ENCODE data around the gene ARFRP1. TPM values are rescaled to one million over a fixed set of nuclear protein-coding genes. Genes with fewer than 3 reads are reported as not detected.

ARFRP1 gene
- total RNA-seq, 1 donor from 2014 or later, result 49.4 TPM

DNA sequence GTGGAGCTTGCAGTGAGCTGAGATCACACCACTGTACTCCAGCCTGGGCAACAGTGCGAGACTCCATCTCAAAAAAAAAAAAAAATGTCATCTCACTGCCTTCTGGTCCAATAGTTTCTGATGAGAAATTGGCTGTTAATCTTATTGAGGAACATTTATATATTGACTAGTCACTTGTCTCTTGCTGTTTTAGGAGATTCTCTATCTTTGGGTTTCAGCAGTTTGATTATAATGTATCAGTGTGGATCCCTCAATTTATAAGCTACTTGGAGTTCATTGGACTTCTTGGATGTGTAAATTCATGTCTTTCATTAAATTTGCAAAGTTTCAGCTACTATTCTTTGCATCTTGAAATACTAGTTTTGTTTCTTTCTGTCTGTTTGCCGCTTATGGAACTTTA is 11.2 kb upstream of the ARFRP1 start:
- Histone ChIP-seq H3K36me3 (peaks cover 28% of the 10 kb centered on the region), H3K27ac (no peak overlapping the region), H3K4me3 (no peak overlapping the region), H3K27me3 (no peaks in the 10 kb centered on the region), H3K4me1 (no peaks in the 10 kb centered on the region), H3K9me3 (peaks cover 7% of the 10 kb centered on the region)
- DNase-seq (no peak), ATAC-seq (no peak)
- intact Hi-C loops (cut with DNase I), result no loop called here
- TF ChIP-seq, protein P1, sequence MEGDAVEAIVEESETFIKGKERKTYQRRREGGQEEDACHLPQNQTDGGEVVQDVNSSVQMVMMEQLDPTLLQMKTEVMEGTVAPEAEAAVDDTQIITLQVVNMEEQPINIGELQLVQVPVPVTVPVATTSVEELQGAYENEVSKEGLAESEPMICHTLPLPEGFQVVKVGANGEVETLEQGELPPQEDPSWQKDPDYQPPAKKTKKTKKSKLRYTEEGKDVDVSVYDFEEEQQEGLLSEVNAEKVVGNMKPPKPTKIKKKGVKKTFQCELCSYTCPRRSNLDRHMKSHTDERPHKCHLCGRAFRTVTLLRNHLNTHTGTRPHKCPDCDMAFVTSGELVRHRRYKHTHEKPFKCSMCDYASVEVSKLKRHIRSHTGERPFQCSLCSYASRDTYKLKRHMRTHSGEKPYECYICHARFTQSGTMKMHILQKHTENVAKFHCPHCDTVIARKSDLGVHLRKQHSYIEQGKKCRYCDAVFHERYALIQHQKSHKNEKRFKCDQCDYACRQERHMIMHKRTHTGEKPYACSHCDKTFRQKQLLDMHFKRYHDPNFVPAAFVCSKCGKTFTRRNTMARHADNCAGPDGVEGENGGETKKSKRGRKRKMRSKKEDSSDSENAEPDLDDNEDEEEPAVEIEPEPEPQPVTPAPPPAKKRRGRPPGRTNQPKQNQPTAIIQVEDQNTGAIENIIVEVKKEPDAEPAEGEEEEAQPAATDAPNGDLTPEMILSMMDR (IDR thresholded peaks at IDR 0.05), result no peak

DNA sequence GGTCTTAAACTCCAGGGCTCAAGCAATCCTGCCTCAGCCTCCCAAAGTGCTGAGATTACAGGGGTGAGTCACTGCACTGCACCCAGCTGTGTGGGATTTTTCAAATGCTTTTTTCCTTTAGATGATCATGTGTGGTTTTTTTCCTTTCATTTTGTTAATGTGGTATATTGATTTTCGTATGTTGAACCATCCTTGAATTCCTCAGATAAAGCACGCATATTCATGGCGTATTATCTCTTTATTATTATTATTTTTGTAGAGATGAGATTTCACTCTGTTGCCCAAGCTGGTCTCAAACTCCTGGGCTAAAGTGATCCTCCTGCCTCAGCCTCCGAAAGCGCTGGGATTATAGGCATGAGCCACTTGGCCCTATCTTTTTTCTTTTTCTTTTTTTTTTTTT is 7.1 kb upstream of the ARFRP1 start:
- H3K36me3 ChIP-seq, result peaks cover 45% of the 10 kb centered on the region
- no peaks in the 10 kb centered on the region for H3K4me1 ChIP-seq
- H3K9me3 ChIP-seq, result peaks cover 7% of the 10 kb centered on the region
- intact Hi-C loops (cut with DNase I), result no loop called here
- ATAC-seq, result no peak
- TF ChIP-seq, protein P1 (IDR thresholded peaks at IDR 0.05), result no peak
- no peaks in the 10 kb centered on the region for H3K27me3 ChIP-seq
- no peak overlapping the region for H3K27ac ChIP-seq
- DNase-seq, result no peak
- no peak overlapping the region for H3K4me3 ChIP-seq

DNA sequence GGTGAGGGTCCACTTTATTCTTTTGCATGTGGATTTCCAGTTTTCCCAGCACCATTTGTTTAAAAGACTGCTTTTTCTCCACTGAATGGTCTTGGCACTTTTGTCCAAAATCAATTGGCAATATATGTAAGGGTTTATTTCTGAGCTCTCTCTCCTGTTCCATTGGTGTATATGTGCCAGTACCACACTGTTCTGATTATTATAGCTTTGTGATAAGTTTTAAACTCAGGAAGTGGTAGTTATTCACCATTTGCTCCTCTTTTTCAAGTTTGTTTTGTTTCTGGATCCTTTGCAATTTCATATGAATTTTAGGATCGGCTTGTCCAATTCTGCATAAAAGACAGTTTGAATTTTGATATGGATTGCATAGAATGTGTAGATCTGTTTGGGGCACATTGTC is 4.4 kb upstream of the ARFRP1 start:
- intact Hi-C loops (cut with DNase I), result no loop called here
- DNase-seq (no peak), ATAC-seq (no peak)
- peaks cover 12% of the 10 kb centered on the region for H3K4me1 ChIP-seq
- H3K27ac ChIP-seq, result no peak overlapping the region
- H3K36me3 ChIP-seq, result peaks cover 42% of the 10 kb centered on the region
- TF ChIP-seq, protein P1 (IDR thresholded peaks at IDR 0.05), result no peak
- H3K4me3 ChIP-seq, result no peak overlapping the region
- H3K27me3 ChIP-seq, result no peaks in the 10 kb centered on the region
- peaks cover 7% of the 10 kb centered on the region for H3K9me3 ChIP-seq

DNA sequence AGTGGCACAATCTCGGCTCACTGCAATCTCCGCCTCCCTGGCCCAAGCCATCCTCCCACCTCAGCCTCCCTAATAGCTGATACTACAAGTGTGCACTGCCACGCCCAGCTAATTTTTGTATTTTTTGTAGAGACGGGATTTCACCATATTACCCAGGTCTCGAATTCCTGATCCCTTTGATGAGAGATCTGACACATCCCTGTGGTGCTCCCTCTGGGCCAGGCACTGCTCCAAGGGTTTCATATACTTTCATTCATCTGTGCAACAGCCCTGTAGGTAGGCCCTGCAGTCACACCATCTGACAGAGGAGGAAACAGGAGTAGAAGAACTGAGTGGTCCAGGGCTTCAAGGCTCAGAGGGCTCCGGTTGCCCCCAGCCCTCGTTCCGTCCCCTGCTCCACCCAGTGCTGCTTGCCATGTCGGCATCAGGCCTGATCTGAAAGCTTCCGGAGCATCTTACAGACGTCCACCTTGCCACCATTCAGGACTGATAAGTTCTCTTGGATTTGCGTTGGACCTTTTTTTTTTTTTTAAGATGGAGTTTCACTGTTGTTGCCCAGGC is 3.4 kb upstream of the ARFRP1 start:
- Histone ChIP-seq H3K27me3 (no peaks in the 10 kb centered on the region), H3K4me1 (peaks cover 19% of the 10 kb centered on the region), H3K9me3 (peaks cover 7% of the 10 kb centered on the region), H3K27ac (no peak overlapping the region), H3K36me3 (peaks cover 47% of the 10 kb centered on the region), H3K4me3 (no peak overlapping the region)
- ATAC-seq, result no peak
- TF ChIP-seq, protein P1 (IDR thresholded peaks at IDR 0.05), result no peak
- intact Hi-C loops (cut with DNase I), result no loop called here
- no peak for DNase-seq

DNA sequence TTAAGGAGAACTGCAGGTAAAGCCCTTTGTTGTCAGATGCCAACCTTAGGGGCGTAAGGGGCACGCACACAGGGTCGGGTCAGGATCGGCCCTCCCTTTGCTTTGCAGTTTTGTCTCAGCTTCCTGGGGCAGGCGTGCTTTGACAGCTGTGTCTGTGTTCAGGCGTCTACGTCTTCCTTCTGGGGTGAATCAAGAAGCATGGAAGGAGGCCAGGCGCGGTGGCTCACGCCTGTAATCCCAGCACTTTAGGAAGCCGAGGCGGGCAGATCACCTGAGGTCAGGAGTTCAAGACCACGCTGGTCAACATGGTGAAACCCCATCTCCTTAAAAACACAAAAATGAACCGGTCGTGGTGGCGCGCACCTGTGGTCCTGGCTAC is 1.4 kb upstream of the ARFRP1 start:
- H3K4me3 ChIP-seq, result peak overlapping the region; percentile 75
- peaks cover 24% of the 10 kb centered on the region for H3K4me1 ChIP-seq
- H3K27ac ChIP-seq, result no peak overlapping the region
- no peak for DNase-seq
- H3K9me3 ChIP-seq, result no peaks in the 10 kb centered on the region
- ATAC-seq, result no peak
- TF ChIP-seq, protein P1 (IDR thresholded peaks at IDR 0.05), result no peak
- intact Hi-C loops (cut with DNase I), result no loop called here
- peaks cover 67% of the 10 kb centered on the region for H3K36me3 ChIP-seq
- no peaks in the 10 kb centered on the region for H3K27me3 ChIP-seq

Data from upper lobe of right lung (tissue), 1 donor.